GM12891 (cell line): ENCODE results near the gene PPID.

Source experiments
- POLR2A ChIP-seq: IDR thresholded peaks from 2 replicates; pipeline ENCODE4 v1.6.1; 2011; ENCODE audit warnings: low read depth, low read length, control low read depth
- POLR2AphosphoS5 ChIP-seq: IDR thresholded peaks from 2 replicates; pipeline ENCODE4 v1.6.1; 2011; ENCODE audit warnings: low read depth, low read length, control low read depth
- POU2F2 ChIP-seq: IDR thresholded peaks from 2 replicates; pipeline ENCODE4 v1.6.1; 2011; ENCODE audit warnings: low read depth, mild to moderate bottlenecking, control low read depth, low read length, moderate library complexity
- SPI1 ChIP-seq: IDR thresholded peaks from 2 replicates; pipeline ENCODE4 v1.6.1; 2011; ENCODE audit warnings: low read depth, low read length, control low read depth
- TAF1 ChIP-seq: IDR thresholded peaks from 2 replicates; pipeline ENCODE4 v1.6.1; 2011; ENCODE audit warnings: low read depth, low read length, control low read depth

GRCh38 chr4:158756588-158756987 is 33.4 kb upstream of the PPID start:
- TF ChIP-seq POLR2A (no peak), POLR2AphosphoS5 (no peak), TAF1 (no peak), POU2F2 (no peak), SPI1 (no peak)
